ENCODE measurements around the gene CYP46A1.

DNA sequence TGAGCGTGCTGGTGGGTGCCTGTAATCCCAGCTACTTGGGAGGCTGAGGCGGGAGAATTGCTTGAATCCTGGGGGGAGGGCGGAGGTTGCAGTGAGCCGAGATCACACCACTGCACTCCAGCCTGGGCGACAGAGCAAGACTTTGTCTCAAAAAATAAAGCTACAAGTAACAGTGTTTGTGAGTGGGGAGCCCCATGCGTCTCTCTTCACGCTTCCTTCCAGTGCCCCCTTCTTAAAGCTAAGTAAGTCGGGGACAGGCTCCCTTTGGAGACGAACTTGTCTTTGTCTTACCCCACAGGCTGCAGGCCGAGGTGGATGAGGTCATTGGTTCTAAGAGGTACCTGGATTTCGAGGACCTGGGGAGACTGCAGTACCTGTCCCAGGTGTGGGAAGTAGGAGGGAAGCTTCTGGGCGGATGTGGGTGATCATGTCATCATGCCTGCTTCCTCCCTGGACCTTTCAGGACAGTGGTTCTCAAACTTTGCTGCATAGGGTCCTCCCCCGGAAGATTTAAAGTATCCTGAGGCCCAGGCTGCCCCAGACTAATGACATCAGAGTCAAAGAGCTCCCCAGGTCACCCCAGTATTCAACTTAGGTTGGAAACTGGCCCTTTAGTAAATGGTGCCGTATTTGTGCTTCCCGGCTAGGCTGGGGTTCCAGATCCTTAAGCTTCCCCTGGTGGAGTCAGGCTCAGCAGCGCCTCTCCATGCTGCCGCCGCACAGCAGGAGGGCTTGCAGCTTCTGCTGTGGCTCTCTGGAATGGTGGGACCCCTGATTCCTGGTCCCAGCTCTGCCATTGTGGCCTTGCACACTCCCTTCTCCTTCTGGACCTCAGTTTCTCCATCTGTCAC lies 37.1 kb downstream of the CYP46A1 start:
- TF ChIP-seq CTCF (IDR thresholded peaks at IDR 0.05), result no peak
- TF ChIP-seq POLR2A (IDR thresholded peaks at IDR 0.05), result no peak

Data from Peyer's patch (tissue), 4 donors.